ENCODE measurements around the gene ZFYVE28. TPM values are rescaled to one million over a fixed set of nuclear protein-coding genes. Genes with fewer than 3 reads are reported as not detected.
A peak's percentile ranks its signal among the peaks of the same experiment; 100 is the strongest.

ZFYVE28 gene
- total RNA-seq, 6 donors from 2014 or later: 10.8 to 51.3 (median 15.2) TPM

DNA sequence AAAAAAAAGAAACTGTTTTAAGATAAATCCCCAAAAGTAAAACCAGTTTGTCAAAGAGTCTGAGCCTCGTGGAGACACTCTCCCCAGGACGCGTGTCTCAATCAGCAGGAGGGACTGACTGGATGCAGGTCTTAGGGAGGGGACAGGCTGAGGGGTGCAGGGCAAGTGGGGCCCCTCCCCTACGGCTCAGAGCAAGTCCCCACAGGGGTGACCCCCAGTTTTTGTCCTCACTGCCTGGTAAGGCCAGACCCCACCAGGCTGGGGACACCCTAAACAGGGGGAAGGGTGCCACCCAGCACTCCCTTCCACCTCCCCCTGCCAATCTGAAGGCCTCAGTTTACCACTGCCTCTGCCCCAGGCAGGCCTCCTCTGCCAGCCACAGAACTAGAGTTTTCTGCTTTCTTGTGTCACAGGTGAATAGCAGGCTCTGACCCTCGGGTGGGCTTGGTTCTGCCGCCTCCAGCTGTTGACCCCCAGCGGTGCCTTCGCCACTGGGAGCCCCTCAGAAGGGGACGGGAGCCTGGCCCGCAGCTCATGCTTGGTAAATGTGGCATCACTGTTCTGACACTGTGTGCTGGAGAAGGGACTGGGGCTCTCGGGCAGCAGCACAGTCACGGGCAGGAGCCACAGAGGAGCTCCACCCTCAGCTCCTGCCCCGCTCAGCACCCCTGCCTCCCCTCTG is 86.8 kb downstream of the ZFYVE28 start:
- 85 to 93% methylated on average over 4 to 12 of the region's 13 CpGs for WGBS, 2 donors
- H3K36me3 ChIP-seq: peaks cover 0 to 9% (median 3%) of the 10 kb centered on the region in 4 donors
- H3K27me3 ChIP-seq: no peaks in the 10 kb centered on the region
- peaks cover 0 to 13% (median 8%) of the 10 kb centered on the region in 4 donors for H3K4me1 ChIP-seq
- ATAC-seq (ENCODE audit: low FRiP score in 2 of 2) (peak in 1 of 2 donors; percentile 9), DNase-seq (peak in 1 of 2 donors; percentile 46)
- no peak overlapping the region for H3K27ac ChIP-seq
- peaks cover 8 to 21% (median 19%) of the 10 kb centered on the region in 4 donors for H3K9me3 ChIP-seq
- no peak overlapping the region for H3K4me3 ChIP-seq
- no peak for TF ChIP-seq CTCF (IDR thresholded peaks at IDR 0.05)
- TF ChIP-seq POLR2A (IDR thresholded peaks at IDR 0.05): no peak
- TF ChIP-seq POLR2AphosphoS5 (IDR thresholded peaks at IDR 0.05): no peak
- TF ChIP-seq EP300 (IDR thresholded peaks at IDR 0.05): no peak

DNA sequence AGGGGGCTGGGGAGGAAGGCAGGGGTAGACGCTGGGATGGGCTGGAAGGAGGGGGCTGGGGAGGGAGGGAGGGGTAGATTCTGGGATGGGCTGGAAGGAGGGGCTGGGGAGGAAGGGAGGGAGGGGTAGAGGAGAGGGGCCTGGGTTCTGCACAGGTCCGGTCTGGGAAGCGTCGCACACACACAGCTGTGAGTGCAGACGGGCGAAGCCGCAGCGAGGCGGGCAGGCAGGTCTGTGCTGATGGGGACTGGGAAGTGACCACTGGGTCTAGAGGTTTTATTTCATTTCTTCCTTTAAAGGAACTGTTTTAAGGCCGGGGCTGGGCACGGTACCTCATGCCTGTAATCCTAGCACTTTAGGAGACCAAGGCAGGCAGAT is 87.4 kb downstream of the ZFYVE28 start:
- DNase-seq (peak in 1 of 2 donors; percentile 69), ATAC-seq (ENCODE audit: low FRiP score in 2 of 2) (no peak)

DNA sequence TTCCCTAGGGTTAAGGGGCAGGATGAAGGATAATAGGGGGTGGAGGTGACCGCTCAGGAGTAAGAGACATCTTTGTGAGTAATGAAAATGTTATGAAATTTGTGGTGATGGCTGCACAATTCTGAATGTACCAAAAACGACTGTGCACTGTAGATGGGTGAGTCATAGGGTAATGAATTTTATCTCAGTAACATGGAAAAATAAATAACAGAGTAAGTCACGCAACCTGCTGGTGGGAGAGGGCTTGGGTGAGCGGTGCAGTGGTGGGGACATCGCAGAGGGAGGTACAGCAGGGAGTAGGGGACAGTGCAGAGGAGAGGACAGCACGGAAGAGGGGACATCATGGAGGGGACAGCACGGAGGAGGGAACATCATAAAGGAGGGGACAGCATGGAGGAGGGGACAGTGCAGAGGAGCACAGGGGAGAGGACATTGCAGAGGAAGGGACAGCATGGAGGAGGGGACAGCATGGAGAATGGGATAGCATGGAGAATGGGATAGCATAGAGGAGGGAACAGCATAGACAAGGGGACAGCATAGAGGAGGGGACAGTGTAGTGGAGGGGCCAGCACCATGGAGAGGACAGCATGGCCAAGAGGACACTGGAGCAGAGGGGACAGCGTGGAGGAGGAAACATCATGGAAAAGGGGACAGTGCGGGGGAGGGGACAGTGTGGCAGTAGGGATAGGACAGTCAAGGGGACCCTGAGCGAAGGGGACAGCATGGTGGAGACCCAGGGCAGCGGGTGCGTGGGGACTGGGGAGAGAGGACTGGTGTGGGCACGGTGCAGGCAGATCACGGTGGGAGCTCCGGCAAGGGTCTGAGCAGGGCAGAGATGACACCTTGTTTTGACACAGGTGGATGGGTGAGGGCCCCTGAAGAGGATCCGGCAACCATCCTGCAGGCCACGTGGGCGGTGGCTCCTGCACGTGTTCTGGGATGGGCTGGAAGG is 88.1 kb downstream of the ZFYVE28 start:
- no peak overlapping the region for H3K27ac ChIP-seq
- peak in 1 of 2 donors; percentile 23 for ATAC-seq (ENCODE audit: low FRiP score in 2 of 2)
- 72 to 80% methylated on average over 19 of the region's 19 CpGs for WGBS, 2 donors
- H3K36me3 ChIP-seq: peaks cover 0 to 6% (median 1%) of the 10 kb centered on the region in 4 donors
- DNase-seq: peak in 1 of 2 donors; percentile 54
- peaks cover 0 to 13% (median 8%) of the 10 kb centered on the region in 4 donors for H3K4me1 ChIP-seq
- H3K9me3 ChIP-seq: peaks cover 8 to 21% (median 19%) of the 10 kb centered on the region in 4 donors
- H3K4me3 ChIP-seq: no peak overlapping the region
- no peaks in the 10 kb centered on the region for H3K27me3 ChIP-seq
- TF ChIP-seq POLR2AphosphoS5 (IDR thresholded peaks at IDR 0.05): no peak
- TF ChIP-seq CTCF (IDR thresholded peaks at IDR 0.05): no peak
- no peak for TF ChIP-seq EP300 (IDR thresholded peaks at IDR 0.05)
- no peak for TF ChIP-seq POLR2A (IDR thresholded peaks at IDR 0.05)

More for the DNA sequence above, 87.4 kb downstream of the ZFYVE28 start:
- Histone ChIP-seq H3K4me1 (peaks cover 0 to 13% (median 8%) of the 10 kb centered on the region in 4 donors), H3K4me3 (no peak overlapping the region), H3K27ac (no peak overlapping the region), H3K27me3 (no peaks in the 10 kb centered on the region), H3K36me3 (peaks cover 0 to 9% (median 3%) of the 10 kb centered on the region in 4 donors), H3K9me3 (peaks cover 8 to 21% (median 19%) of the 10 kb centered on the region in 4 donors)
- TF ChIP-seq EP300 (IDR thresholded peaks at IDR 0.05) (no peak), POLR2A (IDR thresholded peaks at IDR 0.05) (no peak), CTCF (IDR thresholded peaks at IDR 0.05) (no peak), POLR2AphosphoS5 (IDR thresholded peaks at IDR 0.05) (no peak)
- WGBS, 2 donors: 78 to 87% methylated on average over 10 to 11 of the region's 11 CpGs

DNA sequence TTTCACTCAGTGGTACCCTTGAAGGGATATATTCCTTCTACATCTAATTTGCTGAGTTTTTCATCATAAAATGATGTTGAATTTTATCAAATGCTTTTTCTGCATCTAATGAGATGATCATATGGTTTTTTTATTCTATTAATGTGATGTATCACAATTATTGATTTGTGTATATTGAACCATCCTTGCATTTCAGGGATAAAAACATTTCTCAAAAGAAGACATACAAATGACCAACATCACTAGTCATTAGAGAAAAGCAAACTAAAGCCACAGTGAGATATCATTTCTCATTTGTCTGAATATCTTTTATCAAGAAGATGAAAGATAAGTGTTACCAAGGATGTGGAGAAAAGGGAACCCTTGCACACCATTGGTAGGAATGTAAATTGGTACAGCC is 90.9 kb downstream of the ZFYVE28 start:
- ATAC-seq (ENCODE audit: low FRiP score in 2 of 2) (no peak), DNase-seq (no peak)

More for the DNA sequence above, 90.9 kb downstream of the ZFYVE28 start:
- no peak overlapping the region for H3K27ac ChIP-seq
- peaks cover 8 to 21% (median 19%) of the 10 kb centered on the region in 4 donors for H3K9me3 ChIP-seq
- no peak overlapping the region for H3K4me3 ChIP-seq
- no peak for TF ChIP-seq EP300 (IDR thresholded peaks at IDR 0.05)
- TF ChIP-seq POLR2A (IDR thresholded peaks at IDR 0.05): no peak
- no peak for TF ChIP-seq CTCF (IDR thresholded peaks at IDR 0.05)
- TF ChIP-seq POLR2AphosphoS5 (IDR thresholded peaks at IDR 0.05): no peak
- H3K4me1 ChIP-seq: no peaks in the 10 kb centered on the region
- H3K27me3 ChIP-seq: no peaks in the 10 kb centered on the region
- peaks cover 0 to 3% (median 0%) of the 10 kb centered on the region in 4 donors for H3K36me3 ChIP-seq
